ENCODE measurements around the gene AHRR.
A peak's percentile ranks its signal among the peaks of the same experiment; 100 is the strongest.

The AHRR gene

DNA sequence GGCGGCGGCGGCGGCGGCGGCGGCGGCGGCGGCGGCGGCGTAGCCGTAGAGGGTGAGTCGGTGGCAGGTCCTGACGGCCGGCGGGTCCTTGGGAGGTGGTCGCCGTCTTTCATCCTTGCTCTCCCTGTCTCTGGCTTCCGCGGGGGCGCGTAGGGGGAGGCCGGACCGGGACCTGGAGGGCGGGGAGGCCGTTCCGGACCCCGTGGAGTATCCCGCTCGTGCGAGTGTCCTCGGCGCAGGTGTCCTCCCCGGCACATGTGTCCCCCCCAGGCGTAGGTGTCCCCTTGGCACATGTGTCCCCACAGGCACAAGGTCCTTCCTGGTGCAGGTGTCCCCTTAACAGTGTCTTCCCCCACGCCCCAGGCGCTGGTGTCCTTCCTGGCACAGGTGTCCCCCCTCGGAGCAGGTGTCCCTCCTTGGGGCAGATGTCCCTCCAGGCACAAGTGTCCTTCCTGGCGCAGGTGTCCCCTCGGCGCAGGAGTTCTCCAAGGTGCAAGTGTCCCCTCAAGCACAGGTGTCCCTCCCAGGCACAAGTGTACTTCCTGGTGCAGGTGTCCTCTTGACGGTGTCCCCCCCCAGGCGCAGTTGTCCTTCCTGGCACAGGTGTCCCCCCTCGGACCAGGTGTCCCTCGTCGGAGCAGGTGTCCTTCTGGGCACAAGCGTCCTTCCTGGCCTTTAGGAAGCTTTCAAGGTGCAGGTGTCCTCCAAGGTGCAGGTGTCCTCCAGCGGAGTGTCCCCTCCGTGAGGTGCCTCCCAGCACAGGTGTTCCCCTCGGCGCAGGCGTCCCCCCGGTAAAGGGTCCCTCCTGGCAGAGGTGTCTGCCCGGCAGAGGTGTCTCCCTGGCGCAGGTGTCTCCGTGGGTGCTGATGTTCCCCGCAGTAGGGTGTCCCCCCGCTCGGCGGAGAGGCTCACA lies 122.0 kb downstream of the AHRR start:
- peak overlapping the region; percentile 91 to 97 for H3K27ac Mint-ChIP-seq
- H3K27me3 Mint-ChIP-seq = no peaks in the 10 kb centered on the region
- H3K4me1 Mint-ChIP-seq (ENCODE audit: low read depth in 2 of 2) = peaks cover 28 to 41% of the 10 kb centered on the region in 2 donors
- H3K36me3 Mint-ChIP-seq (ENCODE audit: insufficient read depth) = peaks cover 41% of the 10 kb centered on the region
- ATAC-seq (replicated peaks) (peak; percentile 59), DNase-seq (peak; percentile 31 to 39 (median 36))
- no peaks in the 10 kb centered on the region for H3K9me3 Mint-ChIP-seq
- H3K4me3 Mint-ChIP-seq = peak overlapping the region; percentile 91 to 98

DNA sequence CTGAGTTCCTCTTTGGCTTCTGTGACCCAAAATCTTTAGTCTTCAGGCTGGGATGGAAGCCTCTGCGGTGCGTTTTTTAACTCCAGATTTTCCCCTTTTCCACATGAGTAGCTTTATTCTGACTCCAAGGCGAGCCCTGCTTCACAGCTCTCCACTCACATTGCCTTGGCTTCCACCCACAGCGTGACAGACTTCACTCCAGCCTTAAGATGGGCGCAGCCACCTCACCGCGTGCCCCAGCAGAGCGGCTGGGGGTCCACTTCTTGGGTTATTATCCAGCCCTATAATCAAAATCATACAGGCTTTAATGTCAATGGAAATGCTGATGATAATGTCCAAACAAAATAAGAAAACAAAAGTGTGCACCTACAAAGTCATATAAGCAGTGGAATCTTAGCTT lies 122.7 kb downstream of the AHRR start:
- H3K4me3 Mint-ChIP-seq = peak overlapping the region; percentile 91 to 98
- no peaks in the 10 kb centered on the region for H3K9me3 Mint-ChIP-seq
- ATAC-seq (replicated peaks) (no peak), DNase-seq (no peak)
- peaks cover 46% of the 10 kb centered on the region for H3K36me3 Mint-ChIP-seq (ENCODE audit: insufficient read depth)
- H3K27me3 Mint-ChIP-seq = no peaks in the 10 kb centered on the region
- H3K4me1 Mint-ChIP-seq (ENCODE audit: low read depth in 2 of 2) = peaks cover 35 to 44% of the 10 kb centered on the region in 2 donors
- H3K27ac Mint-ChIP-seq = peak overlapping the region; percentile 91 to 97

DNA sequence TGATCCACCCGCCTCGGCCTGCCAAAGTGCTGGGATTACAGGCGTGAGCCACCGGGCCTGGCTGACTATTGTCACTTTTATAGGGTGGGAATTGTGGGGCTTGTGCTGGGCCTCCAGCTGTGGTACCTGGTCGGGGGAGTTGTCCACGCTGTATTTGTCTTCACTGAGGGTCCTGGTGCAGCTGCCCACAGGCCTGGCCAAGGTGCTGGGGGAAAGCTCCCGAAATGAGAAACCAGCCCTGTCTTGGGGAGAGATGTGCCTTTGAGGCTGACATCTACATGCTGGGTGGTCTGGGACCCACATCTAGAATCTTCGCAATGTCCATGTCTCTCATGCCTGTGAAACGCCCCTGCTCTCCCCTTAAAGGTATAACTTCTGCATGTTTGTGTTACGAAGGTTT lies 124.1 kb downstream of the AHRR start:
- no peak overlapping the region for H3K4me3 Mint-ChIP-seq
- ATAC-seq (replicated peaks) = no peak
- no peaks in the 10 kb centered on the region for H3K27me3 Mint-ChIP-seq
- DNase-seq = no peak
- H3K36me3 Mint-ChIP-seq (ENCODE audit: insufficient read depth) = peaks cover 57% of the 10 kb centered on the region
- H3K9me3 Mint-ChIP-seq = no peaks in the 10 kb centered on the region
- peaks cover 38 to 47% of the 10 kb centered on the region in 2 donors for H3K4me1 Mint-ChIP-seq (ENCODE audit: low read depth in 2 of 2)
- peak overlapping the region in 1 of 2 donors; percentile 41 for H3K27ac Mint-ChIP-seq

DNA sequence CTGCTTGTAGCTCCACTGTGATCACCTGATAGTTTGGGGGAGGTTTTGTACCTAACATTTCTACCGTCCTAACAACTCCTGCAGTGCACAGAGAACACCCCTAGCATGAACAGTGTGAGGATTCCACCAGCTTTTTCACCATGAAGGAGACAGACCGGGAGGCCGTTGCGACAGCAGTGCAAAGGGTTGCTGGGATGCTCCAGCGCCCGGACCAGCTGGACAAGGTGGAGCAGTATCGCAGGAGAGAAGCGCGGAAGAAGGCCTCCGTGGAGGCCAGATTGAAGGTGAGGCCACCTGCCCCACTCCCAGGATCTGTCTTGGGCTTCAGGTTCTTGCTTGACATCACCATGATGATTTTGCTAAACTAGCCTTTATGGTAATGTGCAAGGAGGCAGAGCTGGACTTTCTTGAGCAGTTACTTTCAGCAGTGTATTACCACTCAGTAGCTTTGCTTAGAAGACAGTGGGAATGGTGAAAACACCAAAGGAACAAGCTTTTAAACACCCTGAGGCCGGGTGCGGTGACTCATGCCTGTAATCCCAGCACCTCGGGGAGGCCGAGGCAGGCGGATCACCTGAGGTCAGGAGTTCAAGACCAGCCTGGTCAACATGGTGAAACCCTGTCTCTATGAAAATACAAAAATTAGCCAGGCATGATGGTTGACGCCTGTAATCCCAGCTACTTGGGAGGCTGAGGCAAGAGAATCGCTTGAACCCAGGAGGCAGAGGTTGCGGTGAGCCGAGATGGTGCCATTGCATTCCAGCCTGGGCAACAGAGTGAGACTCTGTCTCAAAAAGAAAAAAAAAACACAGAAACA lies 124.8 kb downstream of the AHRR start:
- H3K36me3 Mint-ChIP-seq (ENCODE audit: insufficient read depth) = peaks cover 64% of the 10 kb centered on the region
- ATAC-seq (replicated peaks) (no peak), DNase-seq (no peak)
- H3K27me3 Mint-ChIP-seq = no peaks in the 10 kb centered on the region
- peak overlapping the region in 1 of 2 donors; percentile 41 for H3K27ac Mint-ChIP-seq
- H3K9me3 Mint-ChIP-seq = no peaks in the 10 kb centered on the region
- H3K4me3 Mint-ChIP-seq = no peak overlapping the region
- peaks cover 38 to 47% of the 10 kb centered on the region in 2 donors for H3K4me1 Mint-ChIP-seq (ENCODE audit: low read depth in 2 of 2)

DNA sequence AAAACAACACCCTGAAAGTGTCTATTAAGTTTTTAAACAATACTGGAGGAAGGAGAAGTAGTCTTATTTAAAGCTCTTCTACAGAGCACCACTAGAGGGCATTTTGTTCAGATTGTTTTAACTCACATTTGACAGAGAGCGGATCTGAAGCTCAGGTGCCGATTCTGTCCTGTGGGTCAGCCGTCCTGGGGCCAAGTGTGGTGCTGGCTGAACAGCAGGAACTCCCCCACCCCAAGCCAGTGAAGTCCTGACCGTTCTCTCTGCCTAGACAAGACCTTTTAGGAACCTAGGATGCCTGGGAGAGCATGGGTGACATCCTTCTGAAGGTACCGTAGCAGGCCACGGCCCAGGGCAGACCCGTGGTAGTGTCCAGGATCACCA lies 125.4 kb downstream of the AHRR start:
- peaks cover 38 to 45% of the 10 kb centered on the region in 2 donors for H3K4me1 Mint-ChIP-seq (ENCODE audit: low read depth in 2 of 2)
- peak overlapping the region in 1 of 2 donors; percentile 38 for H3K27ac Mint-ChIP-seq
- H3K4me3 Mint-ChIP-seq = no peak overlapping the region
- DNase-seq = no peak
- no peaks in the 10 kb centered on the region for H3K27me3 Mint-ChIP-seq
- peaks cover under 1 to 2% of the 10 kb centered on the region in 2 donors for H3K9me3 Mint-ChIP-seq
- ATAC-seq (replicated peaks) = no peak
- peaks cover 65% of the 10 kb centered on the region for H3K36me3 Mint-ChIP-seq (ENCODE audit: insufficient read depth)

DNA sequence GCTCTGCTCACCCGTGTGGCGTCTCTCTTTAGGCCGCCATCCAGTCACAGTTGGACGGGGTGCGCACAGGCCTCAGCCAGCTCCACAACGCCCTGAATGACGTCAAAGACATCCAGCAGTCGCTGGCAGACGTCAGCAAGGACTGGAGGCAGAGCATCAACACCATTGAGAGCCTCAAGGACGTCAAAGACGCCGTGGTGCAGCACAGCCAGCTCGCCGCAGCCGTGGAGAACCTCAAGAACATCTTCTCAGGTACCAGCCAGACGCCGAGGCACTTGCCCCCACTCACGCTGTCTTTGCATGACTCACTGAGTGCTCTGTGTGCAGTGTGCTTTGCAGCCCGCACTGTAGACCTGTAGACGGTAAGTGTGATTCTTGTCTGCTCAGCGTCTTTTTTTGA lies 126.0 kb downstream of the AHRR start:
- Mint-ChIP-seq H3K27me3 (no peaks in the 10 kb centered on the region), H3K27ac (no peak overlapping the region), H3K4me1 (ENCODE audit: low read depth in 2 of 2) (peaks cover 35 to 40% of the 10 kb centered on the region in 2 donors), H3K4me3 (no peak overlapping the region), H3K36me3 (ENCODE audit: insufficient read depth) (peaks cover 63% of the 10 kb centered on the region), H3K9me3 (peaks cover 6 to 8% of the 10 kb centered on the region in 2 donors)
- no peak for DNase-seq
- ATAC-seq (replicated peaks) = no peak

DNA sequence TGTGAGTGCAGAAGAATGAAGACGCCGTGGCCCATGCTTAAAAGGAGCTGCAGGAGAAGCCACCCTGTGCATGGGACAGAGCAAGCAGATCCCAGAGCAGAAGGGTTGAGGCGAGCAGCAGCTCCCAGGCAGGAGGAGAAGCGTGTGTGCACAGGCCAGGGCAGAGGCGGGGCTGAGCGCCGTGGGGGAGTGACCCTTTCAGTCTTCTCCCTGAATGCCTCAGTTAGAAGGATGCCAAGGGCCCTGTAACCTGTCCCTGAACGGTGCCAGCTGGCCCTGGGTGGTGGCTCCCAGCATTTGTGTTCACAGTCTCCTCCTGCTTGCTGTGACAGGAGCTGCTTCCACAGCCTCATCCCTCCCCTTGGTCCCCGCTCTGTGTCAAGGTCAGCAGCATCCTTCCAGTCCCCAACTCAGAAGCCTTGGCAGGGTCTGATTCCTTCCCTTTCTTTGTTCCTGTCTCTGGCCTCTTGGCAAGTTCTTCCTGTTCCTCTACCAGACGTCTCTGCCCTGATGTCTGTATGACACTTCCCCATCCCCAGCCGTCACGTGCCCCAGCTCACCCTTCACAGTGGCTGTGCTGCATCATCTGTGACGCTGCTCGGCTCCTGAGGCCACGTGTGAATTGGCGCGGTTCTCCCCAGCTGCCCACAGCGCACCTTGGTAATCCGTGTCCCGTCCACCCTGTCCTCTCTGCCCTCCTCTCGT lies 126.7 kb downstream of the AHRR start:
- H3K27me3 Mint-ChIP-seq = no peaks in the 10 kb centered on the region
- DNase-seq = no peak
- peak; percentile 38 for ATAC-seq (replicated peaks)
- no peak overlapping the region for H3K27ac Mint-ChIP-seq
- H3K4me3 Mint-ChIP-seq = no peak overlapping the region
- peaks cover 40 to 44% of the 10 kb centered on the region in 2 donors for H3K4me1 Mint-ChIP-seq (ENCODE audit: low read depth in 2 of 2)
- peaks cover 6 to 11% of the 10 kb centered on the region in 2 donors for H3K9me3 Mint-ChIP-seq
- H3K36me3 Mint-ChIP-seq (ENCODE audit: insufficient read depth) = peaks cover 67% of the 10 kb centered on the region

DNA sequence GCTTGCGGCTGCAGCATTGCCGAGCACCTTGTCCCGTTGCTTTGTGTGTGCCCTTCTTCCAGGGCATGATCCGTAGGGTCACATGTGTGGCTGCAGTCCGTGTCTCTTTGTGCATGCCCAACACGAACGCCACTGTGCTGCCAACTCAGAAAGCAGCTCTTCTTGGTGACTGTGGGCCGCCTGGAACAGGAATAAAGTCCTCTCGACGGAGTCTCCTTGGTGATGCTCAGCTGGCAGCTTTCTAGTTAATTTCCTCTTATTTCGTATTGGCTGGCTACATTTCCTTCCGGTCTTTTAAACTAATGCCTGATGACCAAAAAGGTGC lies 127.2 kb downstream of the AHRR start:
- Mint-ChIP-seq H3K4me3 (no peak overlapping the region), H3K9me3 (peaks cover 6 to 11% of the 10 kb centered on the region in 2 donors), H3K36me3 (ENCODE audit: insufficient read depth) (peaks cover 71% of the 10 kb centered on the region), H3K27me3 (no peaks in the 10 kb centered on the region), H3K4me1 (ENCODE audit: low read depth in 2 of 2) (peaks cover 37 to 45% of the 10 kb centered on the region in 2 donors), H3K27ac (no peak overlapping the region)
- ATAC-seq (replicated peaks) = no peak
- DNase-seq = no peak

DNA sequence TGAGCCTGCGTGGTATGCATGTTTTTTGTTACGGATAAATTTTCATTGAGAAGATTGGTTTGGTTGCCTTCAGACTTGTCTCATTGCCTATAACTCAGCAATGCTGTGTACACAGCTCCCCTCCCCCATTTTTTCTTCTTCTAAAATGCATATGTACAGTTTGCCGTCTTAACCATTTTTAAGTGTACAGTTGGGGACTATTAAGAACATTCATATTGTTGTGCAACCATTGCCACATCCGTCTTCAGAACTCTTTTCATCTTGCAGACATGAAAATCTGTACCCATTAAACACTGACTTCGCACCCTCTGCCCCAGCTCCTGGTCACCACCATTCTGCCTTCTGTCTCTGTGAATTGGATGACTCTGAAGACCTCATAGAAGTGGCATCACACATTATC lies 127.6 kb downstream of the AHRR start:
- Mint-ChIP-seq H3K36me3 (ENCODE audit: insufficient read depth) (peaks cover 71% of the 10 kb centered on the region), H3K4me3 (no peak overlapping the region), H3K27ac (no peak overlapping the region), H3K4me1 (ENCODE audit: low read depth in 2 of 2) (peaks cover 38 to 46% of the 10 kb centered on the region in 2 donors), H3K9me3 (peaks cover 6 to 11% of the 10 kb centered on the region in 2 donors), H3K27me3 (no peaks in the 10 kb centered on the region)
- DNase-seq (no peak), ATAC-seq (replicated peaks) (no peak)

DNA sequence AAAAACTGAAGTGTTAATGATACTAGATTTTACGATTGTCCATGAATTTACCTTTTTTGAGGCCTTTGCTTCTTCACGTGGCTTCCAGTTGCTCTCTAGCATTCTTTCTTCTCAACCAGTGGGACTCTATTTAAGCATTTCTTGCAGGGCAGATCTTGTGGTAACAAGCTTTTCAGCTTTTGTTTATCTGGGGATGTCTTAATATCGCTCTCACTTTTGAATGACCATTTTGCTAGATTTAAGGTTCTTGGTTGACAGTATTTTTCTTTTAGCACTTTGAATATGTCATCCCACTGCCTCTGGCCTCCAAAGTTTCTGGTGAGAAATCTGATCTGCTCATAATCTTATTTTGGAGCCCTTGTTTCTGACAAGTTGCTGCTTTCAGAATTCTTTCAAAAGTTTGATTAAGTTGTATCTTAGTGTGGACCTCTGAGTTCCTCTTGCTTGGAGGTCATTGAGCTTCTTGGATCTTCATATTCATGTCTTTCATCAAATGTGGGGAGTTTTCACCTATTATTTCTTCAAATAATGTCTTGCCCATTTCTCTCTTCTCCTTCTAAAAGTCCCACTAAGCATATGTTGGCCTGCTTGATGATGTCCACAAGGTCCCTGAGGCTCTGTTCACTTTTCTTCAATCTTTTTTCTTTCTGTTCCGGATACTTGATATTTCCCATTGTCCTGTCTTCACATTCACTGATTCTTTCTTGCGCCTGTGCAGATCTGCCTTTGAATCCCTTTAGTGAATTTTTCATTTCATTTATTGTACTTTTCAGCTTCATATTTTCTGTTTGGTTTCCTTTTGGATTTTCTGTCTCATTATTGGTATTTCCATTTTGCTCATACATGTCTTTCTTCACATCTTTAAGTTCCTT lies 130.3 kb downstream of the AHRR start:
- Mint-ChIP-seq H3K4me3 (no peak overlapping the region), H3K9me3 (peaks cover 6 to 11% of the 10 kb centered on the region in 2 donors), H3K27ac (no peak overlapping the region), H3K4me1 (ENCODE audit: low read depth in 2 of 2) (peaks cover 27 to 33% of the 10 kb centered on the region in 2 donors), H3K36me3 (ENCODE audit: insufficient read depth) (peaks cover 81% of the 10 kb centered on the region), H3K27me3 (no peaks in the 10 kb centered on the region)
- ATAC-seq (replicated peaks) = no peak
- DNase-seq = no peak

DNA sequence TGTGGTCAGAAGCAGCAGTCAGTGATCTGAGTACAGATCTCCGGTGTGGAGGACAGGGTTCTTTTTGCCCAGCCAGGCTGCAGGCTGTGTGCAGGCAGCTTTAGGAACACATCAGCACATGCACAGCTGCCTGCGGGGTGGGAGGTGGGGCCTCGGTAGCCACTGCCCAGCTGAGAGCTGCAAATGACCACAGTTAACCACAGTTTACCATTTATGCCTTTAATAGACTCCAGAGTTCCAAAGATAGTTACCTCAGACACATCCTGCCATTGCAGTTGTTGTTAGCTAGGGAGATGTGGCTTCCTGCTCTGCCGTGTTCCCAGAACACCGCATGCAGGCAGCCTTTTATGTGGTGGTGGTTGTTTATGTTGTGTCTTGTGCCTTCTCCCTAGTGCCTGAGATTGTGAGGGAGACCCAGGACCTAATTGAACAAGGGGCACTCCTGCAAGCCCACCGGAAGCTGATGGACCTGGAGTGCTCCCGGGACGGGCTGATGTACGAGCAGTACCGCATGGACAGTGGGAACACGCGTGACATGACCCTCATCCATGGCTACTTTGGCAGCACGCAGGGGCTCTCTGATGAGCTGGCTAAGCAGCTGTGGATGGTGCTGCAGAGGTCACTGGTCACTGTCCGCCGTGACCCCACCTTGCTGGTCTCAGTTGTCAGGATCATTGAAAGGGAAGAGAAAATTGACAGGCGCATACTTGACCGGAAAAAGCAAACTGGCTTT lies 131.6 kb downstream of the AHRR start:
- no peak overlapping the region for H3K4me3 Mint-ChIP-seq
- H3K27me3 Mint-ChIP-seq = no peaks in the 10 kb centered on the region
- no peak for DNase-seq
- H3K4me1 Mint-ChIP-seq (ENCODE audit: low read depth in 2 of 2) = peaks cover 27 to 32% of the 10 kb centered on the region in 2 donors
- peak overlapping the region; percentile 10 to 49 for H3K27ac Mint-ChIP-seq
- H3K36me3 Mint-ChIP-seq (ENCODE audit: insufficient read depth) = peaks cover 78% of the 10 kb centered on the region
- no peak for ATAC-seq (replicated peaks)
- peaks cover 6 to 11% of the 10 kb centered on the region in 2 donors for H3K9me3 Mint-ChIP-seq
